Fibroblast of villous mesenchyme (primary cell): Measurements from ENCODE around the gene NEDD8. TPM values are rescaled to one million over a fixed set of nuclear protein-coding genes. Genes with fewer than 3 reads are reported as not detected.

Source experiments
- DNase-seq: peaks from one replicate; pipeline ENCODE4 v3.0.0-alpha.2; 2010; ENCODE audit warnings: low read depth
- H3K4me3 ChIP-seq: 2 replicates; pipeline ENCODE4 v1.5.1; 2011; ENCODE audit warnings: low read depth, mild to moderate bottlenecking, low read length
- total RNA-seq: library from RNA; depleted of rRNA; stranded (reverse); fragments of >200 nt; gene quantifications from 2 replicates; pipeline ENCODE4 v1.2.3, GENCODE V29; 2012
- TF ChIP-seq, protein P1 (sequence below): IDR thresholded peaks from 2 replicates; pipeline ENCODE4 v1.5.1; 2012; ENCODE audit warnings: low read depth, mild to moderate bottlenecking, low read length; ENCODE audit not compliant: insufficient read depth

Gene NEDD8
- total RNA-seq, 1 donor = 128 TPM

GRCh38 chr14:24264298-24264697 lies 32.1 kb upstream of the NEDD8 start:
- no peak overlapping the region for H3K4me3 ChIP-seq
- no peak for DNase-seq
- TF ChIP-seq, protein P1, sequence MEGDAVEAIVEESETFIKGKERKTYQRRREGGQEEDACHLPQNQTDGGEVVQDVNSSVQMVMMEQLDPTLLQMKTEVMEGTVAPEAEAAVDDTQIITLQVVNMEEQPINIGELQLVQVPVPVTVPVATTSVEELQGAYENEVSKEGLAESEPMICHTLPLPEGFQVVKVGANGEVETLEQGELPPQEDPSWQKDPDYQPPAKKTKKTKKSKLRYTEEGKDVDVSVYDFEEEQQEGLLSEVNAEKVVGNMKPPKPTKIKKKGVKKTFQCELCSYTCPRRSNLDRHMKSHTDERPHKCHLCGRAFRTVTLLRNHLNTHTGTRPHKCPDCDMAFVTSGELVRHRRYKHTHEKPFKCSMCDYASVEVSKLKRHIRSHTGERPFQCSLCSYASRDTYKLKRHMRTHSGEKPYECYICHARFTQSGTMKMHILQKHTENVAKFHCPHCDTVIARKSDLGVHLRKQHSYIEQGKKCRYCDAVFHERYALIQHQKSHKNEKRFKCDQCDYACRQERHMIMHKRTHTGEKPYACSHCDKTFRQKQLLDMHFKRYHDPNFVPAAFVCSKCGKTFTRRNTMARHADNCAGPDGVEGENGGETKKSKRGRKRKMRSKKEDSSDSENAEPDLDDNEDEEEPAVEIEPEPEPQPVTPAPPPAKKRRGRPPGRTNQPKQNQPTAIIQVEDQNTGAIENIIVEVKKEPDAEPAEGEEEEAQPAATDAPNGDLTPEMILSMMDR = no peak

GRCh38 chr14:24263848-24264247 lies 31.7 kb upstream of the NEDD8 start:
- TF ChIP-seq, protein P1 = no peak
- no peak for DNase-seq
- no peak overlapping the region for H3K4me3 ChIP-seq

DNA sequence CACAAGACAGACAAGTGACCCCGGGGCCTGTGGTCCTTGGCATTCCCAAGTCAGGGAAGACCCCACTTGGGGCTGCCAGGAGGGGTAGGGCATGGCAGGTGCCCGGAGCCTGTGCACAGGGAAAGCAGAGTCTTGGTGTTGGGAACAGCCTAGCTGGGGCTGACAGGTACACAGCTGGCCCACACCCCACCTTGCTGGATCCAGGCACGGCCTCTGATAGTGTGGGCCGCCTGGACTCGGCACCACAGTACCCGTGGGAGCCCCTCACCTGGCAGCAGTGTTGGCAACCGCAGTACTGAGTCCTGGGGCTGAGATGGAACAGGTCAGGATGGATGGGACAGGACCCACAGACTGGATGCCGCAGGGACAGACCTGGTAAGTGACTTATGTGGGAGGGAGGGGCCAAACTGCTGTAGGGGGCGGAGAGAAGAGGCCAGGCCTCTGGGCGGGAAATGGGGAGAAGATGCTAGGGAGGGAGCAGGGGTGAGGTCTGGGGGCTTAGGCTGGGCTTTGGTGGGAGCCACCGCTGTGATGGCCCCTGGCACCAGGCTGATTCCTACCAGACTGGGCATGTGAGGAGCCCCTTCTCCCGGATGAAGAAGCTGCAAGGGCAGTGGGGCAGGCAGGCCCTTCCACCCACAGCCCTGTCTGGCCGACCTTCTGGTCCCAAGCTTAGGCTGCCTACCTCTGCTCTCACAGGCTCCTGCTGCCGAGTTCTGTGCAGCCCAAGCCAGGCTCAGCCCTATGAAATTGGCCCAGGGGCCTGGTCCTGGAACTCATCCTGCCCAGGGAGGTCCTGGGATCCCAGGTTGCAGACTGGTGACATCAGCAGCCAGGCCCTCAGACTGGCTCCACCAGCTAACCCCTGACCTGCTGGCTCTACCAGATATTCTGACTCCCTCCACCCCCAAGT lies 30.9 kb upstream of the NEDD8 start, which contains the start of gene TGM1:
TGM1 (minus strand) TSS at position 357 of the 913 bp plus-strand sequence. CDS start 825 bp downstream, outside the sequence.
- H3K4me3 ChIP-seq = no peak within 1 kb of the TSS
- DNase-seq = no peak
- TF ChIP-seq, protein P1 = no peak

- DNase-seq = no peak
- TF ChIP-seq, protein P1 = no peak
- no peak overlapping the region for H3K4me3 ChIP-seq
Observed at GRCh38 chr14:24261969-24262327, 29.8 kb upstream of the NEDD8 start.

DNA sequence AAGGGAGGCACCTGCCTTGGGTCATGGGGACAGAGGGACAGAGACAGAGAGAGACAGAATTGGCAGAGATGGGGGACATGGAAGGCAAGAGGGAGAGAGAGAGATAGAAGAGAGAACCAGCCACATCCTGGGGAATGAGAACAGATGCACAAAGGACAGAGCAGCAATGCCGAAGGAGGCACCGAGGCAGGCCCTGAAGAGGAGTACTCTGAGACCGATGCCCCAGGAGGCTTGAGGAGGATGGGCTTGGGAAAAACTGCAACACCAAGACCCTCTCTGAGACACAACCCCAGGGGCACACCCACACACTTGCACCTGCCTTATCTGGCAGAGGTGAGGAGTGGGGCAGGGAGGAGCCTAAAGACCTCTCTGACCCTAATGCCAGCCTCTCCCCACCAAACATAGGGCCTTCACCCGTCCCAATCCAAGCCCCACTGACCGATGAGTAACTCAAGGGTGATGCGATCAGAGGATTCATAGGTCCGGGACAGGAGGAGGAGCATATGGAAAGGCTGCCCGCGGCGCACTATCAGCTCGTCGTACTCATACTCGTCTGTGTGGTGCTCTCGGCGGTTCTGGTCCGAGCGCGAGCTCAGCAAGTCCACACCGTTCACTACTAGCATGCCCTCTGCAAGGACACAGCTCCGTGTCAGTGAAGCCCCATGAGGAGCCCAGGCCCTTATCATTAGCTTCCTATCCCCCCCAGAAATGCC lies 29.2 kb upstream of the NEDD8 start:
- H3K4me3 ChIP-seq = no peak overlapping the region
- no peak for DNase-seq
- TF ChIP-seq, protein P1 = no peak

- TF ChIP-seq, protein P1 = no peak
- no peak for DNase-seq
- H3K4me3 ChIP-seq = no peak overlapping the region
Observed at GRCh38 chr14:24260780-24261157, 28.6 kb upstream of the NEDD8 start.
